OCI-LY3 (cell line): ENCODE measurements around the gene HHLA2.

Experiments used
- CTCF ChIP-seq: fragments of 200-600, 300-600 bp; sonication (generic); IDR thresholded peaks from 2 replicates; pipeline ENCODE4 v1.5.1; 2014; ENCODE audit warnings: antibody characterized with exemption, low read length, low read depth
- EZH2phosphoT487 ChIP-seq: fragments of 200-600 bp; shearing (Covaris generic); IDR thresholded peaks from 2 replicates; pipeline ENCODE4 v1.6.1; 2018; ENCODE audit warnings: antibody characterized with exemption, mixed run types, low read depth

GRCh38 chr3:108287146-108287545 lies 9.2 kb upstream of the HHLA2 start:
- TF ChIP-seq CTCF (no peak), EZH2phosphoT487 (no peak)
